GM18868 (cell line): ENCODE measurements around the gene SLIT2.

ENCODE experiments used
- ATAC-seq: cut with Tn5 transposase; IDR thresholded peaks from one replicate; pipeline ENCODE4 v1.9.1; 2021; ENCODE audit warnings: mild to moderate bottlenecking, moderate library complexity; ENCODE audit not compliant: unreplicated experiment

Gene SLIT2, protein sequence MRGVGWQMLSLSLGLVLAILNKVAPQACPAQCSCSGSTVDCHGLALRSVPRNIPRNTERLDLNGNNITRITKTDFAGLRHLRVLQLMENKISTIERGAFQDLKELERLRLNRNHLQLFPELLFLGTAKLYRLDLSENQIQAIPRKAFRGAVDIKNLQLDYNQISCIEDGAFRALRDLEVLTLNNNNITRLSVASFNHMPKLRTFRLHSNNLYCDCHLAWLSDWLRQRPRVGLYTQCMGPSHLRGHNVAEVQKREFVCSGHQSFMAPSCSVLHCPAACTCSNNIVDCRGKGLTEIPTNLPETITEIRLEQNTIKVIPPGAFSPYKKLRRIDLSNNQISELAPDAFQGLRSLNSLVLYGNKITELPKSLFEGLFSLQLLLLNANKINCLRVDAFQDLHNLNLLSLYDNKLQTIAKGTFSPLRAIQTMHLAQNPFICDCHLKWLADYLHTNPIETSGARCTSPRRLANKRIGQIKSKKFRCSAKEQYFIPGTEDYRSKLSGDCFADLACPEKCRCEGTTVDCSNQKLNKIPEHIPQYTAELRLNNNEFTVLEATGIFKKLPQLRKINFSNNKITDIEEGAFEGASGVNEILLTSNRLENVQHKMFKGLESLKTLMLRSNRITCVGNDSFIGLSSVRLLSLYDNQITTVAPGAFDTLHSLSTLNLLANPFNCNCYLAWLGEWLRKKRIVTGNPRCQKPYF (N-terminal part only)

DNA sequence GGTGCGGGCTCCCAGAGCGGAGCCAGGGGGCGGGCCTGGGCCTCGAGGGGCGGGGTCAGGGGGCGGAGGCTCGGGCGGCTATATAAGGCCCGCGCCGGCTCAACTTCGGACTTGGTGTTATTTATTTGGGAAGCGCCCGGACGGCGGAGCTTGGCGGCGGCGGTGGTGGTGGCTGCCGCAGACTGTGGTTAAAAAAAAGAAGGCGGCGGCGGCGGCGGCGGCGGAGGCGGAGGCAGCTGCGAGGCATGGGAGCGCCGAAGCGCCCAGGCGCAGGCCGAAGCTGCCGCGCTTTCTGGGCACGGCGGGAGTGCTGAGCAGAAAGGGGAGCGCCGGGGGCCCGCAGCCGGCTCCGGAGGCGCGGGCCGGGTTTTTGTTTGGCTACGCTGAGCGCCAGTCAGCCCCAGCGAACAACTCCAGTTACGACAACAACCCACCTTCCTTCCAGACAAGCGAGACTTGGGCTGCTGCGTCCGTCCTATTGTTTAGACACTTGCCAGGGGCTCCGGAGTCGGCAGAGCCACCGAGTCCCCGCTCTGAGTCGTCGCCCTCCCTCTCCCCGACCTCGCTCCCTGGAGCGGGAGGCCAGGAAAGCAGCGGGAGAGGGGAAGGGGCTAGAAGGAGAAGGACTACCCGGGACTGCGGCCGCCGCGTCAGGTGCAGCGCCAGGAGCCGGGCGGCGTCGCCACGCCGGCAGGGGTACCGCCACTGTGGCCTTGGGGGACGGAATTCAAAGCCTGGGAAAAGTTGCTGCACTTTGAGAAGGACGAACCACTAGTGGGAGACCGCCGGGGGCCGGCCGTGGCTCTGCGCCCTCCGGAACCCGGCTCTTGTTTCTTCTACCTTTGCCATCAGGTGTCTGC is at the start of gene SLIT2:
Gene SLIT2, plus strand, starts transcription at position 110 of the 860 bp plus-strand sequence. CDS start 1,911 bp downstream, outside the sequence.
- ATAC-seq = peak; percentile 88

DNA sequence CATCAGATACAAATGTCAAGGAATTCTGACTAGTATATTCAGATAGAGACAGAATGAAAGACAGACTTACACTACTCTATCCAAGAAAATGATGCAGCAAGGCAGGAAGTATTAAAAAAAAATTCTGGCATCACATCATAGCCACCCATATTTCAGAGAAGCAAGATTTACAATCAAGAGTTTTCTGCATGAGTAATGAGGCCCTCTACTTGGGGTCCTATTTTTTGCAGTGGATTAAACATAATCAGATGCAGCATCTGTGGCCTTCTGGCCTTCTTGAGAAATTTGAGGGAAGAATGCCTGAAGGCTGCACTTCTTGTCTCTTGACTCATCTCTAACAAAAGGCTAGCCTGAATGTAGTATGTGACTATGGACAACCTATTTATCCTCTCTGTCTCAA is 48.2 kb upstream of the SLIT2 start:
- ATAC-seq = no peak

DNA sequence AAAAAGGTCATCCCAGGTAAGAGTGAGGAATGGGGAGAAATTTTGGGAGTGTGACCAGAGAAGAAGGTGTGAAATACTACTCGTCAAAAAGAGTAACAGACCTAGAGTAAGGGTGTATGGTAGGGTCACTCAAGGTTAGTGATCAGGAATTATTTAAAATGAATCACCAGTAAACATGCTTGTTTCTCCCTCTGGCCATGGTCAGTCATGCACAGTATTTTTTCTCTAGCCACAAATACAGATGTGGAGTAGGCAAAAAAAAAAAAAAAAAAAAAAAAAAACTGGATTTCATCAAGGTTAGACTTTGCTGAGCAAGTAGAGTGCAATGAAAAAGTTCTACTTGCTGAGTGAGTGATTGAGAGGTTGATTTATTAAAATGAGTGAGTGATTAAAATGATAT is 34.2 kb upstream of the SLIT2 start:
- ATAC-seq = no peak

DNA sequence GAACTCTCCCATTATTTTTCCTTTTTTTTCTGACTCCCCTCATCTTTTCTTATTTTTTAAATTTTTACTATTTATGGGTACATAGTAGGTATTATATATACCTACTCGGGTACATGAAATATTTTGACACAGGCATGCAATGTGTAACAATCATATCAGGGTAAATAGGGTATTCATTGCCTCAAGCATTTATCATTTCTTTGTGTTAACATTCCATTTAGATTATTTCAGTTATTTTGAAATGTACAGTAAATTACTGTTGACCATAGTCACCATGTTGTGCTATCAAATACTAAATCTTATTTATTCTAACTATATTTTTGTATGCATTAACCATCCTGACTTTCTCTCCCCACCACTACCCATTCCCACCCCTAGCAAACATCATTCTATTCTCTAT is 33.8 kb upstream of the SLIT2 start:
- ATAC-seq = no peak

DNA sequence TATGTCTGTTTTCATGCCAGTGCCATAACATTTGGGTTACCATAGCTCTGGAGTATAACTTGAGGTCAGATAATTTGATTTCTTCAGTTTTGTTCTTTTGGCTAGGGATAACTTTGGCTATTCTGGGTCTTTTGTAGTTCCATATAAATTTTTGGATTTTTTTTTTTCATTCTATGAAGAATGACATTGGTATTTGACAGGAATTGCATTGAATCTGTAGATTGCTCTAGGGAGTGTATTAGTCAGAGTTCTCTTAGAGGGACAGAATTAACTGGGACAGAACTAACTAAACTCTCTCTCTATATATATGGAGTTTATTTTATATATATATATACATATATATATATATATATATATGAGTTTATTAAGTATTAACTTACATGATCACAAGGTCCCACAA is 32.2 kb upstream of the SLIT2 start:
- ATAC-seq = no peak

DNA sequence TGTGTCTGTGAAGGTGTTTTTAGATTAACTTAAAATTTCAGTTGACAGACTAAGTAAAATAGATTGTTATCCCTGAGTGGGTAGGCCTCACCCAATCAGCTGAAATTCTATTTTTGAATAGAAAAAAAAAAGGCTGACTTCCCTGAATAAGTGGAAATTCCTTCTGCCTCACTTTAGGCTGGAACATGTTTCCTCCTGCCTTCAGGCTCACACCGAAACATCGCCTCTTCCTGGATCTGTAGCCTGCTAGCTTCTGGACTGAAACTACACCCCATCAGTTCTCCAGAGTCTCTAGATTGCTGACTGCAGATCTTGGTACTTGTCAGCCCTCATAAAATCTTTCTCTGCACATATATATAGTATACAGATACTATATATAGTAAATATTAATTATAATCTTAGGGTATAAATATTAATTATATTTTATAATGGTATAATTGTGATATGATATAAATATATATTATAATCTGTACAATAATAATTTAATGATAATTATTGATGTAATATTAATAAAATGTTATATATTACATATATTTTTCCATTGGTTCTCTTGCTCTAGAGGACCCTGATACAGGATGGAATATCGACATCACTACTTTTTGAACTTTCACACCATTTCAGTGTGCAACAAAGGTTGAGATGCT is 13.7 kb upstream of the SLIT2 start:
- no peak for ATAC-seq

DNA sequence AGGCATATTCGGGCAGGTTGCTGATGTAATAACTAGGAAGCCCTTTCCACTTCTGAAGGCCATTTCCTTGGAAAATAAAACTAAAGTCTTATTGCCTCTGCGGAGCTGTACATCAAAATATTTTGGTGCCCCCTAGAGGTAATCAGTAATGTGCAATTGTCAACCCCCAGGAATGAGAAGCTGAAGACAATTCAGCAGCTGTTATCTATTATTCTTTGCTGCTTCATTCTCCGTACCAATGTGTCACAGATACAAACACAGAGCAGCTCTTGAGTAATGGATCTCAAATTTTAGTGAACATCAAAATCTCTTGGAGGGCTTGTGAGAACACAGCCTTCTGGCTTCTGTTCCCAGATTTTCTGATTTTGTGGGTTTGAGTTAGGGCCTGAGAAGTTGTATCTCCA is 3.5 kb upstream of the SLIT2 start:
- ATAC-seq = peak; percentile 30

DNA sequence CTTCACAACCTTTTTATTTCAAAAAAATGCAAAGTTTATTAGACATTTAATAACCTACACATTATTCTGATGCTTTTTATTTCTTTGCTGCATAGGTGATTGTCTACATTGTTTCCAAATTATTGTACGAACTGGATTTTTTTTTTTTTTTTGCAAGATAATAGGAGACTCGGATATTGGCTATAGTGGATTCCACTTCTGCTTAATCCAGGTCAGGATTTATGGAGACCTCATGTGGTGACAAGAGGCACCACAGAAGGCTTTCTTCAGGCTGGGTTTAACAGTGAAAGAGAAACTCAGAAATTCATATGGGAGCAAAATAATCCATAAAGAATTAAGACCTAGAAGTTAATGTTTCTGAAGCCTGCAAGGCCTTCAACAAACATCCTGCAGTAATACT is 2.4 kb upstream of the SLIT2 start:
- no peak for ATAC-seq

DNA sequence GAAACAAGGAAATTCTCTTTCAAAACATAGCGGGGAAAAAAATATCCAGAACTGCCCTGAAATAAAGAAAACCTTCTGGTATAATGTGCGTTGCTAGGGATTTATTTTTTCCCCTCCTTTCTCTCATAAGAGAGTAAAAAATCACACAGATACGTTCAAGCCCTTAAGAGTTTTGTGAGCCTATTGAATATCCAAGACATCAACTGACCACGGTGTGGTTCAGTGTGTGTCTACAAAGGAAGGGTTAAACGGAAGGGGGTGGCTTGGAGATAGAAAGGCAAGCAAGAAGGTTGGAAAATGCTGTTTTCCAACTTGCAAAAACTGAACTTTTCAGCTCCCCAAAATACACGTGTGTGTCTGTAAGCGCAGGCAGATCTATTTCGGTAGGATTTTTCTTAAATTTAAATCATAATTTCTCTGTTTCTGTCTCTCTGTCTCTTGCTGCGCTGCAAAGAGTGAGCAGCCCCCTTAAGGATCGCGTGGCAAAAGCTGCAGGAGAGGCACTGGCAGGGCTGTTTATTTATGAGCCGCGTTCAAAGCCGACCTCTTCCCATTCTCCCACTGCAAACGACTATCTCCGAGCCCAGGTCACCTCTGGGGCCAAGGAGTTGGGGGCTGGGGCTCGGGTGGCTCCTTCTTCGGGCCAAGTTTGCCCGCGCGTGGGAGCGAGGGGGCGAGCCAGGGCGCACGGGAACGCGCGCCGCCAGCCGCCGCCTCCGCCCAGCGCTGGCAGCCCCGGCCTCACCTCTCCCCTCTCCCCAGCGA is 492 bp upstream of the SLIT2 start:
- peak; percentile 9 for ATAC-seq

DNA sequence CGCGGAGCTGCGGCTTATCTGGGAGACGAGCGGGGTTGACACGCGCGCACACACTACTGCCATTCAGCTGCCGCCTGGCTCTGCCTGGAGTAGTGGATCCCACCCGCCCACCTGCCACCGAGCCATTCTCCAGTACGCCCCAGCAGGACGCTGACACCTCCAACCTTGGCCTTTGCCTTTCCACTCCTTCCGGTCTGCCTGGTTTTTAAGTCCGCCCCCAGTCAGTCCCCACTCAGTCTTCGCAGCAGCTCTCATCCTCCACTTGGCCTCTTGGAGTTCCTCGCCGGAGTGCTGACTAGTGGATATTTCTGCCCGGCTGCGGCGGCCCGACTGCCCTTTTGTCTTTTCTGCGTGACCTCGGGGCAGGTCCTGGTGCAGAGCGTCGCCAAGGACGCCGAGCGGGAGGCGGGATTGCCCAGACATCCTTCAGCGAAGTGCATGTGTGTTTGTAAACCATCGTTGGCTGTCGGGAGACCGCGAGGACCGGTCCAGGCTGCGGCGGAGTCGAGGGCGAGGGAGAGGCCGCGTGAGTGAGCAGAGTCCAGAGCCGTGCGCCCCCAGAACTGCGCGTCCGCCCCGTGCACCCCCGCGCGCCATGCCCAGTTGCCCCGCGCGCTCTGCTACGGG is 1.1 kb downstream of the SLIT2 start:
- ATAC-seq = no peak

DNA sequence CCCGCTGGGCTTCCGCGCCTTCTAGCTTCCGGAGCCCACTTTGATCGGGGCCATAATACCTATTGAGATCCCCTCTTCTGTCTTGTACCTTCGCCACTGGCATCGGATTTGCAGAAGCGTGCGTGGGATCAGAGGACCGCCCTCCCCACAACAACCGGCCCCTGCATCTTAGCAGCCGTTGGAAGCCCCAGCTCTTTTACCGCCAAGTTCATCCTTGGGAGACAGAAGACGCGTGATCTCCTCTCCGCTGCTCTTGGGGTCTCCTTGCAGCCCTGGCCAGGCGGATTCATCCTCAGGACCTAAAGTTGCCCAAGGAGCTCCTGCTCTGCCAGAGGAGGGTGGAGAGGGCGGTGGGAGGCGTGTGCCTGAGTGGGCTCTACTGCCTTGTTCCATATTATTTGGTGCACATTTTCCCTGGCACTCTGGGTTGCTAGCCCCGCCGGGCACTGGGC is 1.6 kb downstream of the SLIT2 start:
- ATAC-seq = no peak

DNA sequence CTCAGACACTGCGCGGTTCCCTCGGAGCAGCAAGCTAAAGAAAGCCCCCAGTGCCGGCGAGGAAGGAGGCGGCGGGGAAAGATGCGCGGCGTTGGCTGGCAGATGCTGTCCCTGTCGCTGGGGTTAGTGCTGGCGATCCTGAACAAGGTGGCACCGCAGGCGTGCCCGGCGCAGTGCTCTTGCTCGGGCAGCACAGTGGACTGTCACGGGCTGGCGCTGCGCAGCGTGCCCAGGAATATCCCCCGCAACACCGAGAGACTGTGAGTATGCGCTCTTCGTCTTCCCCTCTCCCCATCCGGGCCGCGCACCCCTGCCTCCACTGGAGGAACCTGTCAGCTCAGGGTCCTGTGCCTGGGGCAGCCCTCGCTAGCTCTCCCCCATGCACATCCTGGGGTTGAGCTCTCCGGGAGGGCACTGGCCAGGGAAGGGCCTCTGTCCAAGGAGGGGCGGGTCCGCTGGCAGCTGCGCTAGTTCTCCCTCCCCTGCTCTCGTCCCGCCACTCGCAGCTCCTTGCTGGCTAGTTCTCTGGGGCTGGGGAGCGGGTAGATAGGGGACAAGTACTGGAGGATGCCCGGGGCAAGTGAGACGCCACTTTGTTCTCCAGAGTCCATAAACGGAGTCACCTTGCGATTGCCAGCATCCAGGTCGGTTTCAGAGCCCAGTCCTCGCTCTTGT is 2.2 kb downstream of the SLIT2 start:
- no peak for ATAC-seq

DNA sequence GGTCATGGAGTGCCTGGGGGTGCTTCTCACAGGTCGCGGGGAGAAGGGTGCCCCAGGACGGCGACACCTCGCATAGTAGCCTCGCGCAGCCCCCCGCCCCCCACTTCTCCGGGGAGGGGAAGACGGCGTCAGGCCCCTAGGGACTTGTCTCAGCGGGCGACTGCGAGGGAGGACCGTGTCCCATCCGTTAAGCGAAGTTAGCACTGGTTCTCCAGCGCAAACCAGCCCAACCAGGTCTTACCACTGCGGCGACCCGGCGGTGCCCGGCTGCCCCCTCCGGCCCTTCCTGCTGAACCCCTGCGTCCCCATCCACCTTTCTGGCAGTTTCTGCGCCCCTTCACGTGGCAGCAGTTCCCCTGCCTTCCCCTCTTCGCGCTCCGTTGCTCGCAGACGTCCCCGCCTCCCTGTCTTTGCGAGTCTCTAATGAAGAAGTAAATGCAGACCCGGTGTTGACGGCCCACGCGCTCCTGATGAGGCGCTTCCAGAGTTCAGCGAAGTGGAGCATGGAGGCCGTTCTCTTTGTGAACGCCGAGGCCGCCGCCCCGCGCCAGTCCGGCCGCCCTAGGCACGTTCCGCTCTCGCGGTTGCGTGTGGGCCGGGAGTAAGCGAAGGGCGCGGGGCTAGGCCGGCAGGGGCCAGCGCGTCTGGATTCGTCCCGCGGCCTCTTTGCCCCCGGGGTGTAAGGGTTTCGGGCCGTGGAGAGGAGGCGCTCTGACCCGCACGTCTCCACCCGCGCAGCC is 3.0 kb downstream of the SLIT2 start:
- no peak for ATAC-seq

DNA sequence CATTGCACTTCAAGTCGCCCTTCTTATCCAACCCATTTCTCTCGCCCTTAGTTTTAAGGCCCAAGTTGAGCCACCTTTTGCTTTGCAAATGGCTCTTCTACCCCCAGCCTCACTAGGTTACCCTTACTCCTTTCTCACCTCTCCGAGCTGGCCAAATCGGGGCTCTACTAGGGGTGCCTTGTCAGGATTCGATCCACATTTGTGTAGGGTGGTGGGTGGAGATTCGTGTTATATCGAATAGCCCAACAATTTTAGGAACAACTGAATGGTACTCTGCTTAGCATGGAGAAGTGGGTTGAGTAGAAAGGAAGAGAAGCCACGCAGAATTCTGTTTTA is 3.5 kb downstream of the SLIT2 start:
- no peak for ATAC-seq

DNA sequence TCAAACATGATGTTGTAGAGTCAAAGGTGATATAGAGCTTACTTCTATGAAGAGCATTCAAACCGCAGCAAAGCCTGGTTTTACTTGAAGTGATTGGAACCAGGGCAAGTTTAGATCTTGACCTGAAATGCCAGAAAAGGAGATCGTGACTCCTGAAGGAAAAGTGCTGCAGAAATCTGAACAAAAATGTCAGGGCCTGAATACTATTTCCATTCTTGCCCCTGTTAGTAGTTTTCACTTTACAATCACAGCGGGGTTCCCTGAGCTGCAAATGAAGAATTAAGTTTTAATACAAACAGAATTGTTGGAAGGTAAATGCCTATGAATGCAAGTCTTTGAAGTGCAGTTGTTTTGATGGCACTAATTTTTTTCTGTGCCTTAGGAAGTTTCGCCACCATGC is 4.1 kb downstream of the SLIT2 start:
- ATAC-seq = no peak

DNA sequence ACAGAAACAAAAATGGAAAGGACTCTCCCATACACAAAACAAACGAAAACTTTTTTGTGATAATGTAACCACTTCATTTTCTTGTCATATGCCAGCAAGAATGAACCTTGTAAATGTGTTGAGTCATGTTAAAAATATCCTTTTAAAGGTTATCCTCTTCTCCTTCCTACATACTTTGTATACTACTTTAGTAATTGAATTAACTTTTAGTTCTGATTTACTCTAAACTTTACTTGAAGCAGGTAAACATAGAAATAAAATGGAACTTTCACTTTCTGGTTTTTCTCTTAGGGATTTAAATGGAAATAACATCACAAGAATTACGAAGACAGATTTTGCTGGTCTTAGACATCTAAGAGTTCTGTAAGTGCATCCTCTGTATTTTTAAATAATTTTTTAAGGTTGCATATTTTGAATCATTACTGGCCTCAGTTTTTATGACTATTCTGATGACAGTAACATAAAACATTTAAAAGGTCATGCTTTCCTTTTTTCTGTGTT is 4.7 kb downstream of the SLIT2 start:
- no peak for ATAC-seq

DNA sequence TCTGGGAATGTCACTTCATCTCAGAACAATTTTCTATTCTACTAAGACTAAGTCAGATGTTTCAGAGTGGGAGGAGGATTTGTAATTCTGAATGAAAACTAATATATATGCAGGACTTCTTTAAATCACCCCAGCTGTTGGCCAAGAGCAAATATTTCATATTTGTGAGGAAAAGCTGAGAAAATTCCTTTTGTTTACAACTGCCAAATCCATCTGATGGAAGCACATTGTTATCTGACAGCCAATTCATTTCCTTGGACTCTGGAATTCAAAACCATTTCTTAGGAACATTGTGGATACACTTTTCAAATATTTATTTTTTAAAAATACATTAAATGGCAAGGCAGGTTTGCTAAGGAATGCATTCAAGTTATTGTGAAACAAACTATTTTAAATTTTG is 8.0 kb downstream of the SLIT2 start:
- no peak for ATAC-seq

DNA sequence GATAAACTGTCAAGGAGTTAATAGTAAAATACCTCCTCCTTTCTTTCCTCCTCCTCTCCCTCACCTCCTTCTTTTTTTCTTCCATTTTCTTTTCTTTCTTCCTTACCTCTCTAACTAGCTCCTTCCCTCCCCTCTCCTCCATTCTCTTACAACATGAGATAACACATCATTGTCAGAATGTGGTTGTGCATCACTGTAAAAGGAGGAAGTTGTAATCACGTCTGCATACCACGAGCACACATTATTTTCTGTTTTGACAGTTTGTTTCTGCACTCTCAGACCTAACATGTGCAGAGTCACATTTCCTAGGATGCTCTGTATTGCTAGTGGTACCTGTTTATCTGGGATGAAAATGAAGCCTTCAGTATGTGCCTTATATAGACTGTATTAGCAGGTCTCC is 9.1 kb downstream of the SLIT2 start:
- no peak for ATAC-seq
